ENCODE measurements around the gene SLC4A5. TPM values are rescaled to one million over a fixed set of nuclear protein-coding genes. Genes with fewer than 3 reads are reported as not detected.

The SLC4A5 gene
- total RNA-seq: under 0.01 and 0.16 TPM in 2 replicates

GRCh38 chr2:74343316-74343715 is at the start of gene SLC4A5:
Gene SLC4A5, minus strand, starts transcription at chr2:74343416. Its CDS starts 28,393 bp downstream, at chr2:74315023.

GRCh38 chr2:74379851-74380789 is 36.9 kb upstream of the SLC4A5 start, which contains the start of gene DCTN1:
Gene DCTN1, minus strand, starts transcription at chr2:74380311. Its CDS starts 274 bp downstream, at chr2:74380037.

GRCh38 chr2:74198461-74199274 is 144.5 kb downstream of the SLC4A5 start, which contains the start of gene MTHFD2:
Gene MTHFD2, plus strand, starts transcription at chr2:74198615. Its CDS starts 27 bp downstream, at chr2:74198642.

GRCh38 chr2:74178211-74179062 is 164.8 kb downstream of the SLC4A5 start, which contains the start of gene MOB1A:
Gene MOB1A, minus strand, starts transcription at chr2:74178879. Its CDS starts 205 bp downstream, at chr2:74178674.

Other genes starting within 250 kb of the SLC4A5 start
- 26.2 and 39.9 TPM in 2 replicates for gene BOLA3, start 195.5 kb downstream of the SLC4A5 start, total RNA-seq
- gene MOB1A, start 164.5 kb downstream of the SLC4A5 start, total RNA-seq: 68.8 and 85.4 TPM in 2 replicates
- 181 and 208 TPM in 2 replicates for gene MTHFD2, start 144.8 kb downstream of the SLC4A5 start, total RNA-seq
- 113 and 118 TPM in 2 replicates for gene DCTN1, start 36.9 kb upstream of the SLC4A5 start, total RNA-seq
- gene C2orf81, start 78.2 kb upstream of the SLC4A5 start, total RNA-seq: under 0.01 and 0.49 TPM in 2 replicates
- 30.6 and 40.4 TPM in 2 replicates for gene WDR54, start 78.3 kb upstream of the SLC4A5 start, total RNA-seq
- 14.4 and 17.7 TPM in 2 replicates for gene RTKN, start 98.5 kb upstream of the SLC4A5 start, total RNA-seq
- gene INO80B, start 111.7 kb upstream of the SLC4A5 start, total RNA-seq: 7.5 and 23.3 TPM in 2 replicates
- 63.4 and 67.9 TPM in 2 replicates for gene WBP1, start 115.0 kb upstream of the SLC4A5 start, total RNA-seq
- gene MOGS, start 122.0 kb upstream of the SLC4A5 start, total RNA-seq: 78.3 and 84.1 TPM in 2 replicates
- gene MRPL53, start 129.3 kb upstream of the SLC4A5 start, total RNA-seq: 28.7 and 37.1 TPM in 2 replicates
- 6.0 and 11.0 TPM in 2 replicates for gene CCDC142, start 139.6 kb upstream of the SLC4A5 start, total RNA-seq
- gene TTC31, start 139.7 kb upstream of the SLC4A5 start, total RNA-seq: 16.8 and 20.0 TPM in 2 replicates
- gene LBX2, start 156.2 kb upstream of the SLC4A5 start, total RNA-seq: 1.6 and 2.1 TPM in 2 replicates
- gene PCGF1, start 164.3 kb upstream of the SLC4A5 start, total RNA-seq: 8.6 and 13.2 TPM in 2 replicates
- gene TLX2, start 171.0 kb upstream of the SLC4A5 start, total RNA-seq: not detected in 2 replicates
- not detected in 2 replicates for gene DQX1, start 182.8 kb upstream of the SLC4A5 start, total RNA-seq
- 77.1 and 80.5 TPM in 2 replicates for gene AUP1, start 186.3 kb upstream of the SLC4A5 start, total RNA-seq
- 10.9 and 32.0 TPM in 2 replicates for gene HTRA2, start 186.5 kb upstream of the SLC4A5 start, total RNA-seq
- 76.8 and 97.7 TPM in 2 replicates for gene LOXL3, start 210.5 kb upstream of the SLC4A5 start, total RNA-seq
- gene DOK1, start 211.3 kb upstream of the SLC4A5 start, total RNA-seq: 27.6 and 30.6 TPM in 2 replicates